Right lobe of liver (tissue), 4 donors: ENCODE results near the gene KRTAP10-10.

Experiments used
- CTCF ChIP-seq, 4 donors: fragments of 200-600 bp in 3 of 4; fragments of 450-650 bp in 1 of 4; IDR thresholded peaks; one replicate each; pipeline versions ENCODE4 v1.5.1 to v1.8.0; 2016 to 2022; ENCODE audit warnings: antibody characterized with exemption in 4 of 4, mild to moderate bottlenecking in 2 of 4
- POLR2A ChIP-seq: fragments of 450-650 bp; IDR thresholded peaks from one replicate; pipeline ENCODE4 v1.6.1; 2017; ENCODE audit warnings: antibody characterized with exemption, mild to moderate bottlenecking
- donor health status: DM: no; HTN: no; CAD: no.
- donor health status: DM: no; HTN: no; CAD: no.
- donor health status: DM: no; HTN: yes; CAD: no.

- TF ChIP-seq CTCF (IDR thresholded peaks at IDR 0.05): no peak
- TF ChIP-seq POLR2A: no peak
Observed at GRCh38 chr21:44653656-44654575, 16.8 kb downstream of the KRTAP10-10 start.
